AG04449 (cell line): ENCODE measurements around the gene OR2A2.

Source experiments
- CTCF ChIA-PET: fragments of 350-600 bp; formaldehyde crosslinking; extraction: SDS; loops from one replicate; lab custom pipeline; 2021; ENCODE audit warnings: antibody characterized with exemption; lab: Yijun Ruan, JAX
- POLR2A ChIA-PET: fragments of 400-600, 350-600 bp; formaldehyde crosslinking; extraction: SDS; loops from one replicate; lab custom pipeline; 2020; ENCODE audit warnings: antibody characterized with exemption, inconsistent platforms; lab: Yijun Ruan, JAX
- DNase-seq: peaks from one replicate; pipeline ENCODE4 v3.0.0-alpha.2; 2010; ENCODE audit warnings: low read depth, low spot score
- H3K4me3 ChIP-seq: 2 replicates; pipeline ENCODE4 v1.5.1; 2011; ENCODE audit warnings: low read depth, mild to moderate bottlenecking, control low read depth, low read length
- TF ChIP-seq, protein P1 (sequence below): IDR thresholded peaks from one replicate; pipeline ENCODE4 v1.5.1; 2011; ENCODE audit warnings: mild to moderate bottlenecking, moderate library complexity, low read length, control low read depth, inconsistent platforms; ENCODE audit not compliant: insufficient read depth; ENCODE audit errors: missing control alignments

The OR2A2 gene

GRCh38 chr7:144144426-144144825 is 35.0 kb downstream of the OR2A2 start:
- no peak for DNase-seq
- POLR2A ChIA-PET, result no interaction called here
- TF ChIP-seq, protein P1, sequence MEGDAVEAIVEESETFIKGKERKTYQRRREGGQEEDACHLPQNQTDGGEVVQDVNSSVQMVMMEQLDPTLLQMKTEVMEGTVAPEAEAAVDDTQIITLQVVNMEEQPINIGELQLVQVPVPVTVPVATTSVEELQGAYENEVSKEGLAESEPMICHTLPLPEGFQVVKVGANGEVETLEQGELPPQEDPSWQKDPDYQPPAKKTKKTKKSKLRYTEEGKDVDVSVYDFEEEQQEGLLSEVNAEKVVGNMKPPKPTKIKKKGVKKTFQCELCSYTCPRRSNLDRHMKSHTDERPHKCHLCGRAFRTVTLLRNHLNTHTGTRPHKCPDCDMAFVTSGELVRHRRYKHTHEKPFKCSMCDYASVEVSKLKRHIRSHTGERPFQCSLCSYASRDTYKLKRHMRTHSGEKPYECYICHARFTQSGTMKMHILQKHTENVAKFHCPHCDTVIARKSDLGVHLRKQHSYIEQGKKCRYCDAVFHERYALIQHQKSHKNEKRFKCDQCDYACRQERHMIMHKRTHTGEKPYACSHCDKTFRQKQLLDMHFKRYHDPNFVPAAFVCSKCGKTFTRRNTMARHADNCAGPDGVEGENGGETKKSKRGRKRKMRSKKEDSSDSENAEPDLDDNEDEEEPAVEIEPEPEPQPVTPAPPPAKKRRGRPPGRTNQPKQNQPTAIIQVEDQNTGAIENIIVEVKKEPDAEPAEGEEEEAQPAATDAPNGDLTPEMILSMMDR, result no peak
- H3K4me3 ChIP-seq, result no peak overlapping the region
- CTCF ChIA-PET, result no interaction called here

GRCh38 chr7:144148224-144148827 is 38.9 kb downstream of the OR2A2 start:
- CTCF ChIA-PET, result interaction anchor here (1.4 kb wide), 1 partner anchor 20 kb away, joined by 3 read pairs; no protein-coding TSS in a partner anchor
- POLR2A ChIA-PET, result no interaction called here
- H3K4me3 ChIP-seq, result no peak overlapping the region
- TF ChIP-seq, protein P1, result no peak
- no peak for DNase-seq

DNA sequence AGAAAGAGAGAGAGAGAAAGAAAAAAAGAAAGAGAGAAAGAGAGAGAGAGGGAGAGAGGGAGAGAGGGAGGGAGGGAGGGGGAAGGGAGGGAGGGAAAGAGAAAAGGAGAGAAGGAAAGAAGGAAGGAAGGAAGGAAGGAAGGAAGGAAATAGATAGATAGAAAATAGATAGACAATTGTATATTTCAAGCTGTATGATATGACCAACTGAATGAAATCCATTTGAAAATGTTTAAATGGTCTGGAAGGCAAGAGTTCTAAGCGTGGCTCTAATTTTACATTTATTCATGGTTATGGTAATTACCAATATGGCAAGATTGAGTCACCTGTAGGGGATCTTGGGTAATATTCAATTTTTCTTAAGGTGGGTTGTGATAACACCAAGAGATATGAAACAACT is 49.5 kb downstream of the OR2A2 start:
- CTCF ChIA-PET, result no interaction called here
- POLR2A ChIA-PET, result no interaction called here
- no peak for DNase-seq
- no peak overlapping the region for H3K4me3 ChIP-seq
- TF ChIP-seq, protein P1, result no peak
